H1 (cell line): Measurements from ENCODE around the gene E2F1. TPM values are rescaled to one million over a fixed set of nuclear protein-coding genes. Genes with fewer than 3 reads are reported as not detected.

Experiments used
- ATF2 ChIP-seq: IDR thresholded peaks from 2 replicates; pipeline ENCODE4 v1.6.1; 2012; ENCODE audit warnings: low read length, inconsistent platforms
- BRCA1 ChIP-seq: IDR thresholded peaks from 2 replicates; pipeline ENCODE4 v1.6.1; 2012; ENCODE audit warnings: low read depth, low read length, improper control_type of control experiment
- EGR1 ChIP-seq: IDR thresholded peaks from 2 replicates; pipeline ENCODE4 v1.6.1; 2011; ENCODE audit warnings: low read depth, low read length, borderline replicate concordance
- TBP ChIP-seq: IDR thresholded peaks from 2 replicates; pipeline ENCODE4 v1.6.1; 2011; ENCODE audit warnings: low read depth, low read length, improper control_type of control experiment
- polyA plus RNA-seq, 7 experiments: library from polyadenylated mRNA; depleted of rRNA in 3 of 7; stranded (reverse) in 5 of 7; unstranded in 2 of 7; fragments of >200 nt in 5 of 7; fragments of 200-250 nt in 2 of 7; gene quantifications; 1 replicate in 5 of 7; 2 replicates in 1 of 7; 4 replicates in 1 of 7; pipeline versions ENCODE4 v1.2.1 to v1.2.3, GENCODE V29; 2011 to 2013; ENCODE audit warnings: missing spikeins in 2 of 7, mixed read lengths in 2 of 7
- total RNA-seq: library from RNA; stranded (reverse); fragmentation: NEBNext Ultra II Directional; extraction: Animal tissue kit (Norgen Biotek cat#: 25700); gene quantifications from 2 replicates; pipeline ENCODE4 v1.2.1, GENCODE V29; 2021

E2F1 gene
- total and polyA plus RNA-seq, 2 of the 8 experiments (the other 6 are each of a cell fraction or from before 2014, with no cell fraction given), result 33.4 to 35.8 TPM

- no peak for TF ChIP-seq ATF2
- TF ChIP-seq BRCA1, result no peak
- TF ChIP-seq EGR1, result no peak
- TF ChIP-seq TBP, result no peak
- TF ChIP-seq, all 59 proteins: peak for 0
These were observed 3.8 kb upstream of the E2F1 start (continued) for GRCh38 chr20:33689973-33690372.
